HG02571 (cell line): ENCODE data around the gene DNASE2.

Source experiments
- ATAC-seq: cut with Tn5 transposase; IDR thresholded peaks from one replicate; pipeline ENCODE4 v1.9.1; 2021; ENCODE audit warnings: mild to moderate bottlenecking, moderate library complexity; ENCODE audit not compliant: unreplicated experiment

Gene DNASE2

DNA sequence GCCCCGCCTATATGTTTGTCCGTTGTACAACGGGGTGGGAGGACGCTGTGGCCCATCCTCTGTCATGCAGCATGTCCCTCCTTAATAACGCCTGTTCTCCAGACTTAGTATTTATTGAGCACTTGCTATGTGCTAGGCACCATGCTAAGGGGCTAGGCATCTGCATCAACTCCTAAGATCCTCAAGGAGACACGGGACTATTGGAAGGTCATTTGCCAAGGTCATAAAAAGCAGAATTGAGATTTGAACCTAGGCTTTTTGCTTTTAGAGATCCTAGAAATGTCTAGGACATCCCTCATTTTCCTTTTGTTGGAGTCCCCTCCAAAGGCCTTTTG is 44.8 kb downstream of the DNASE2 start:
- no peak for ATAC-seq

DNA sequence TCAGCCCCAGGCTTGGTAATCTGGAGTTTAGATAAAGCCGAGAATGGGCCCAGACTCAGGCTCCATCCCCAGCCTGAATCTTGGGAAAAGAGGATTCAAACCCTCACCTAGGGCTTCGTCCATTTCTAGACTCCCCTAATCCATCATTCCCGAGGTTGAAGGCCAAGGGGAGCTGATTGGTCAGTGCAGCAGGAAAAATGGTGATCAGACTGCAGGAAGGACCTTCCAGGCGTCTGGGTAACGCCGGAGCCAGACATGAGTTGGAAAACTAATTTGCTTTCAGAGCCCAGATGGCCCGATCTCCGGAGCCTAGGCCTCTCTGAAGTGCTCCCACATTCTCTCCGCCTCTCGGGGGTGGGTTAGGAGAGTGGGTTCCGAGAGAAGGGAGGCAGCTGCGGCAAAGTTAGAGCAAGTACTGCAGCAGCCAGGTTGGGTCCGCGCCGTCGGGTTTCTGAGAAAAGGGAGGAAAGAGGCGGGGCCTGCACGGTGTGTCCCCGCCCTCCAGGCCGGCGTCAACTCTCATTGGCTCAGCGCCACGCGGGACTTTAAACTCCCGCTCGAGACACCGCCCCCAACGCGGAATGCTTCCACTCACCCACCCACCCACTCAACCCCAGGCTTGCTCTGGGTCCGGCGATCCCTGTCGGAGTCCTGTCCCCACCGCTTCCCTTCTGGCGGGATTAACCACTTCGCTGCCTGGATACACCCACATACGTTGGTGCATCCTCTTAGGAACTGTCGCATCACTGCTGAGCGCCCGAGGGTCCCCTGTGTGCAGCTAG is 46.1 kb downstream of the DNASE2 start:
- no peak for ATAC-seq

DNA sequence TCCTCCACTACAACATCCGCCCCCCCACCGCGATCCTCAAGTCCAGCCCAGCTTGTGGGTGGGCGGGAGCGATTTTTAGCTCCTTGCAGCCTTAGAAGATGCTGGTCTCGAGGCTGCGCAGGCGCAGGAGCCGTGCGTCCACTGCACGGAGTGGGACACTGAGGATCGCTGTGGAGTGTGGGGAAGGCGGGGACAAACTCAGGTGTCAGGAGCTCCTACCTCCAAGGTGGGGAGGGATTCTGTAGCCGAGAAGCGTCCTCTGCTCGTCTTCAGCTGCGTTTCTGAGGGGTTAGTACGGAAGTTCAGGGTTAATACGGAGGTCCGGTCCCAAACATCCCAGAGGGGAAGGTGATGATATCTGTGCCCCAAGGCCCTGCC is 46.7 kb downstream of the DNASE2 start, which contains the start of gene RTBDN:
RTBDN (minus strand) TSS at position 14 of the 378 bp plus-strand sequence. CDS start 4,600 bp downstream, outside the sequence.
- ATAC-seq, result no peak

DNA sequence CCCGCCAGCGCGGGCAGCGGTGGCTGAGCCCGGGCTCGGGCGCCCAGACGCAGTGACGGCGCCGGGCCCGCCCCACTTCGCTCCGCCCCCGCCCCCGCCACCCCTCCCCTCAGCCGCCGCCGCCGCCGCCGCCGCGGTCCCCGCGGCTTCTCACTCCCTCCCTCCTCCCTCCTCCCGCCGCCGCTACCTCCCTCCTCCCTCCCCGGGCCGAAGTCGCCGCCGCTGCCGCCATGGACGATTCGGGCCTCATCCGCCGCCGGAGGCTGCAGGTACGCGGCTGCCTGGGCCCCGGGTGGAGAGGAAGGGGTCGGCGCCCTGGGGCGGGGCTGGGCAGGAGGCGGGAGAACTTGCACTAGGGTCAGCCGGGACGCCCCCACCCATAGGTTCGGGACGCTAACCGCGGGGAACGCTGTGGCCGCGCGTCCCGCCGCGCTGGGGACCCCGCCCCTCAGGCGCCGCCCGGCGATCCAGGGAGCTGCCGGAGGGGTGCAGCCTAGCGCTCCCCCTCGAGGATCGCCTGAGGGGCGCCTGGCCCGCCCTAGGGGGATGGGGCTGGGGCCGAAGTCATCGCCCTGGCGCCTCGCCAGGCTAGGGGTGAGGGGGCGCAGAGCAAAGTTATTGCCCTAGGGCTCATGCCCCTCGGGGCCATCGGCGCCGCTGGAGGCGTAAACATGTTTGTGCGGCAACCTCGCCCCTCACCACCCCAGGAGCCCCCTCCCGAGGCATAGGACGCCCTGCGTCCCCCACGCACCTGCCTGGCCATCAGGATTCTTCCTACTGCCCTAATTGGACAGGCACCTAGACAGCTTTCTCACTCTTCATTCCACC is 47.3 kb downstream of the DNASE2 start:
- no peak for ATAC-seq

DNA sequence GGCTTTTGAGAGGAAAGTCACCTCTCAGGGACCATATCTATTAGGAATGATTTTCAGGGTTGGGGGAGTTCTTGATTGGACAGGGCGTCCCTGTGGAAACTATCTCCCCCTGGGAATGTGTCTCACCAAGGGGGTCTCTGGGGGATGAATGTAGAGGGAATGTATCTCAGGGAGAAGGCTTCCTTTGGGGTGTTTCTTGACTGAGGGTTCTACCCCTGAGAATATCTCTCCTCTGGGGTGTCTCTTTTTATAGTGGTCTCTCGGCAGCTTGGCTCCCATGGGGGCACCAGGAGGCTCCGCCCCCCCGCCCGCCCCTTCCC is 47.9 kb downstream of the DNASE2 start:
- no peak for ATAC-seq

DNA sequence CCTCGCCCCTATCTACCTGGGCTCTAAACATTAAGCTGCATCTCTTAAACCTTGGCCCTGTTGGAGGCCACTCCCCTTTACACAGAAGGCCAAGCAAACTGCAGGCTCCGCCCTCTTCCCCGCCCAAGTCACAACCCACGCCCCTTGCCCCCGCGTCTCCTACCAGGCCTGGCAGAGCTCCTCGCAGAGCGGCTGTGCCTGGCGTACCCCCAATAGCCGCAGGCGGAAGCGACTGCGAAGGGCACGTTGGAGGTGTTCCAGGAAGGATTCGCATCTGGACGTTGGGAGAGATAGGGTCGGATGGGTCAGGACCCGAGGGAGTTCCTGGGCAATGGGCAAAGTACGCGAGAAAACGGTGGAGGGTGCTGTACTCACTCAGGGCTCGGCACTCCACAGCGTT is 52.8 kb downstream of the DNASE2 start:
- ATAC-seq, result no peak

DNA sequence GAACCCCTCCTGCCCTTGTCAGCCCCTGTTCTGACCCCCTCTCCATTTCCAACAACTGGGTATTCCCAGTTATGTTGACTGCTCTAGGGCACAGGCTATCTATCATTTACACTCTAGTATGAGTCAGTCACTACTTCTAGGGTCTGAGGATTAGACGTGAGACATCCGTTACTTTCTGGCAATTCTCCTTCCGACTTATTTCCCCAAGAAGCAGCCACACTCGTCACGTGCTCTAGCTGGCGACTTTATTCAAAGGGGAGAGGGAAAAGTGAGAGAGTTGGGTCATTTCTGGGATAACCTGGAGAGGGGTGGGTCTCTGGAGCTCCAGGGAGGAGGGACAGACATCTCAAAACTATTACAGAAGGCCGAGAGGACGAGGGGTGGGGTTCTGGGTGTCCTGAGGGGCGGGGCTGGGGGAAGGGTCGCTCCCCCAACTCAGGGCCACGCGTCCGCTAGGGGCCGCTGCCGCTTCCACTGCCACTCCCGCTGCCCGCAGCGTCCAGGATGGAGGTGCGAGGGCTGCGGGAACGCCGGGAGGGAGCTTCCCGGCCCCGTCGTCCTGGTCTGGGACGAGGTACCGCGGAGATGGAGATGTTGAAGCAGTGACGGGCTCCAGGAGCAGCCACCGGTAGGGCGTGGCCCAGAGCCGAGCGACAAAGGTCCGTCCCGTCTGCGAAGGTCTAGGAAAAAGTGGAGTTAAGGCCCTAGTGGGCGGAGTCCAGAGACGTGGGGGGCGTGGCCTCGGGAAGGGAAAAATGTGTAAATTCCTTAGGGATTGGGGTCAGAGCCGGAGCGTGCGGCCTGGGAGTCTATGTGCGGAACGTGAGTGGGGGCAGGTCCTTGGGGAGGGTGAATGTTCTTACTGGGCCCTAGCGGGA is 55.8 kb downstream of the DNASE2 start:
- ATAC-seq, result no peak
